Activated T-helper 17 cell treated with anti-CD3 and anti-CD28 coated beads, Interleukin-2, amount 50 U/mL, for 72 hours (primary cell): ENCODE results near the gene ARL3. TPM values are rescaled to one million over a fixed set of nuclear protein-coding genes. Genes with fewer than 3 reads are reported as not detected.
"Not testable (repeated sequence)": the region's sequence is repeated elsewhere in the genome, so short reads cannot be mapped to it uniquely, and the experiment has no call there.

Experiments used
- ATAC-seq: fragments of 150-1000 bp; cut with Tn5 transposase; replicated peaks from 2 replicates; pipeline ENCODE4 v1.10.0; 2021; ENCODE audit warnings: mild to moderate bottlenecking, moderate library complexity
- H3K27ac Mint-ChIP-seq: one replicate; pipeline ENCODE4 v1.8.0; 2022; ENCODE audit warnings: mixed read lengths
- H3K27me3 Mint-ChIP-seq: one replicate; pipeline ENCODE4 v1.8.0; 2022; ENCODE audit warnings: mixed read lengths
- H3K36me3 Mint-ChIP-seq: one replicate; pipeline ENCODE4 v1.8.0; 2022; ENCODE audit warnings: low read depth, mild to moderate bottlenecking, mixed read lengths
- H3K4me1 Mint-ChIP-seq: one replicate; pipeline ENCODE4 v1.8.0; 2022; ENCODE audit warnings: mixed read lengths
- H3K4me3 Mint-ChIP-seq: one replicate; pipeline ENCODE4 v1.8.0; 2022; ENCODE audit warnings: mild to moderate bottlenecking, mixed read lengths
- H3K9me3 Mint-ChIP-seq: one replicate; pipeline ENCODE4 v1.8.0; 2022; ENCODE audit warnings: mixed read lengths
- total RNA-seq, 2 donors: library from RNA; stranded (reverse); gene quantifications; one replicate each; pipeline ENCODE4 v1.2.3, GENCODE V29; 2022

The ARL3 gene
- total RNA-seq, 2 donors from 2014 or later, result 14.3 to 14.7 TPM

DNA sequence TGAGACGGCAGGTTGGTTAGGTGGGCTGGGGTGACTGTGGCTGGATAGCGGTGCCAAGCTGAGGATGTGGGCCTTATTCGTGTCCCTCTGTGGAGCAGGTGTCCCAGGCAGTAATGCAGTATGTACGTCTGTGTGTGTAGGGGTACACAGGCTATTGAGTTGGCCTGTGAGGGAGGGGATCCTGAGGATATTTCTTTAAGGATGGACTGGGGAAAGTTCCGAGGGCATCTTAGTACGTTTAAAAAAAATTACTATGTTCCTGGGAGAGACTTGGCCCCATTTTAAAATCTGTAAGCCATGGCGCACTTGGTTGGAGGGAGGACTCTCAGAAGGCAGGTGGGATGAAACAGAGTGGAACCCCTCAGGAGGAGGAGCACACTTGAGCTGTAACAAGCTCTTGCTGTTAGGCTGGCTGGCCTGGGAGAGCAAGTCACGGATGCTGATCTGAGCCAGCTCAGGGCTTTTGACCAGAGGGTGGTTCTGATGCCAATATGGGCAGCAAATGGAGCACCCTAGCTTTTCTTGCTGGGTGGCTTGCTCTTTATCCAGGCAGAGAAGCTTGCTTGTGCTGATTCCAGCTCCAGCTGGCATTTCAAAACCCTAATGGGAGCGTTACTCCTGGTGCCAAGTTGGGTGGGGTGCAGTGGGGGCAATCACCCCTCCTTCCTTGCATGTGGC lies 30.3 kb upstream of the ARL3 start:
- Mint-ChIP-seq H3K4me1 (peaks cover 40% of the 10 kb centered on the region), H3K36me3 (peaks cover 27% of the 10 kb centered on the region), H3K9me3 (peaks cover 6% of the 10 kb centered on the region), H3K27me3 (no peaks in the 10 kb centered on the region), H3K4me3 (peak overlapping the region; percentile 93), H3K27ac (peak overlapping the region; percentile 93)
- ATAC-seq, result peak; percentile 8

DNA sequence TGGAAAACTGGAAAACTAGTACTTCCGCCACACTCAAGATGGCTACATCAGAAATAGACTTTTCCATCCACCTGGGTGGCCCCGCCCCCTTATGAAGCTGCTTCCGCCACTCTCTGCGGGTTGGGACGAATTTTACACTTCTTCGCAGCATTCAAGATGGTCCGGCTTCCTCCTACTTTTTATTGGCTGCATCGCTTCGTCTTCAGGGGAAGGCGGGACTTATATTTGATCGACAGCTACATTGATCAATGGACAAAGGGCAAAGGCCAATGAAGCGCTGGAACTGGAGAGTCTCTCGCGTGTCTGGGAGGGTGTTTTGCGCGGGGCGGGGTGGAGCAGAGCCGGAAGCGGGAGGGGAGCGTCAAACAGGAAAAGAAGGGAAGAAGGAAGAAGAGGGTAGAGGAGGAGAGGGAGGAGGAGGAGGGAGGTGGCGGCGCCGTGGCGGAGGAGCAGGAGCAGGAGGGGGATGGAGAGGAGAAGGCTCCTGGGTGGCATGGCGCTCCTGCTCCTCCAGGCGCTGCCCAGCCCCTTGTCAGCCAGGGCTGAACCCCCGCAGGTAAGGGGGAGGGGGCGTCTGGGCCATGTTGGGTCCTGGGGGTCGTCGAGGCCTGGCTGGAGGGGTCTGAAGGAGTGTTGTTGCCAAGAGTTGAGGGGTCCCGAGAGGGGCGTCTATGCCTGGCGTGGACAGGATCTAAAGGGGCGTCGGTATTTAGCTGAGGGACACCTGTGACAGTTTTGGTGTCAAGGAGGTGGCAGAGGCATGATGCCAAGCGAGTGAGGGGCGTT lies 29.6 kb upstream of the ARL3 start, which contains the start of gene WBP1L:
Gene WBP1L (plus strand): TSS at position 361 of the 786 bp plus-strand sequence. CDS start 106 bp downstream, at position 467.
- H3K4me3 Mint-ChIP-seq, result peak within 1 kb of the TSS; percentile 93
- no peaks in the 10 kb centered on the region for H3K27me3 Mint-ChIP-seq
- peak; percentile 98 for ATAC-seq
- peak within 1 kb of the TSS; percentile 93 for H3K27ac Mint-ChIP-seq
- H3K4me1 Mint-ChIP-seq, result peaks cover 38% of the 10 kb centered on the region
- H3K9me3 Mint-ChIP-seq, result peaks cover 6% of the 10 kb centered on the region
- peaks cover 25% of the 10 kb centered on the region for H3K36me3 Mint-ChIP-seq

GRCh38 chr10:102743078-102743587 lies 28.9 kb upstream of the ARL3 start:
- Mint-ChIP-seq H3K36me3 (peaks cover 22% of the 10 kb centered on the region), H3K27me3 (no peaks in the 10 kb centered on the region), H3K27ac (peak overlapping the region; percentile 93), H3K4me3 (peak overlapping the region; percentile 93), H3K9me3 (peaks cover 6% of the 10 kb centered on the region), H3K4me1 (peaks cover 32% of the 10 kb centered on the region)
- ATAC-seq, result peak; percentile 1

DNA sequence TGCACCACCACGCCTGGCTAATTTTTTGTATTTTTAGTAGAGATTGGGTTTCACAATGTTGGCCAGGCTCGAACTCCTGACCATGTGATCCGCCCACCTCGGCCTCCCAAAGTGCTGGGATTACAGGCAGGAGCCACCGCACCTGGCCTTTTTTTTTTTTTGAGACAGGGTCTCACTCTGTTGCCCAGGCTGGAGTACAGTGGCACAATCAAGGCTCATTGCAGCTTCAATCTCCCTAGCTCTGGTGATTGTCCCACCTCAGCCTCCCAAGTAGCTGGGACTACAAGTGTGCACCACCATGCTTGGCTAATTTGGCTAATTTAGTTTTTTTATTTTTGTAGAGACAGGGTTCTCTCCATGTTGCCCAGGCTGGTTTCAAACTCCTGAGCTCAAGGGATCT lies 28.1 kb upstream of the ARL3 start:
- Mint-ChIP-seq H3K4me1 (peaks cover 32% of the 10 kb centered on the region), H3K27ac (peak overlapping the region; percentile 93), H3K36me3 (peaks cover 24% of the 10 kb centered on the region), H3K4me3 (peak overlapping the region; percentile 93)
- not testable (repeated sequence) for H3K27me3 Mint-ChIP-seq, H3K9me3 Mint-ChIP-seq, ATAC-seq

- Mint-ChIP-seq H3K36me3 (peaks cover 22% of the 10 kb centered on the region), H3K4me3 (no peak overlapping the region), H3K27me3 (no peaks in the 10 kb centered on the region), H3K27ac (no peak overlapping the region), H3K9me3 (peaks cover 6% of the 10 kb centered on the region), H3K4me1 (peaks cover 30% of the 10 kb centered on the region)
- ATAC-seq, result no peak
These were observed 27.6 kb upstream of the ARL3 start for GRCh38 chr10:102741726-102742237.

DNA sequence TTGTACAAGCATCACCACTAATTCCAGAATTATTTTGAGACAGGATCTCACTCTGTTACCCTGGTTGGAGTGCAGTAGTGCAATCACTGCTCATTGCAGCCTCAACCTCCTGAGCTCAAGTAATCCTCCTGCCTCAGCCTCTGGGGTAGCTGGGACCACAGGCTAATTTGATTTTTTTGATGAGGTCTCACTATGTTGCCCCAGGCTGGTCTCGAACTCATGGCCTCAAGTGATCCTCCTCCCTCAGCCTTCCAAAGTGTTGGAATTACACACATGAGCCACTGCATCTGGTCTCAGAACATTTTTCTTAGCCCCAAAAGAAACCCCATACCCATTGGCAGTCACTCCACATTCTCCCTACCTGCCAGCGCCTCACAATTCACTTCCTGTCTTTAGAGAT lies 26.0 kb upstream of the ARL3 start:
- no peak overlapping the region for H3K27ac Mint-ChIP-seq
- H3K4me1 Mint-ChIP-seq, result peaks cover 18% of the 10 kb centered on the region
- H3K4me3 Mint-ChIP-seq, result no peak overlapping the region
- H3K9me3 Mint-ChIP-seq, result peaks cover 6% of the 10 kb centered on the region
- peaks cover 27% of the 10 kb centered on the region for H3K36me3 Mint-ChIP-seq
- ATAC-seq, result no peak
- no peaks in the 10 kb centered on the region for H3K27me3 Mint-ChIP-seq

GRCh38 chr10:102738692-102739121 lies 24.5 kb upstream of the ARL3 start:
- no peak for ATAC-seq
- Mint-ChIP-seq H3K9me3 (peaks cover 6% of the 10 kb centered on the region), H3K4me1 (peaks cover 12% of the 10 kb centered on the region), H3K4me3 (no peak overlapping the region), H3K36me3 (peaks cover 33% of the 10 kb centered on the region), H3K27me3 (no peaks in the 10 kb centered on the region), H3K27ac (peak overlapping the region; percentile 65)

DNA sequence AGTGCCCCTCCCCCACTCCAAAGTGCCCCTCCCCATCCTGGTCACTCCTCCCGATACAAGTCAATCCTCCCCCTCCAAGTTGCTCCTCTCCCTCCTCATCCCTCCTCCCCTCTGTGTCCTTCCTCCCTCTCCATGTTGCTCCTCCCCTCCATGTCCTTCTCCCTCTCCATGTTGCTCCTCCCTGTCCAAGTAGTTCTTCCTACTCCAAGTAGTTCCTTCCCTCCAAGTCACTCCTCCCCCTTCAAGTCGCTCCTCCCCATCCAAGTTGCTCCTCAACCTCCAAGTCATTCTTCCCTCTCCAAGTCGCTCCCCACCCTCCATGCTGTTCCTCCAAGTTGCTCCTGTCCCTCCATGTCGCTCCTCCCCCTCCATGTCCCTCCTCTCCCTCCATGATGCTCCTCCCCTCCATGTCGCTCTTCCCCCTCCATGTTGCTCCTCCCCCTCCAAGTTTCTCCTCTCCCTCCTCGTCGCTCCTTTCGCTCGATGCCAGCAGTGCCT lies 20.9 kb upstream of the ARL3 start:
- Mint-ChIP-seq H3K4me3 (no peak overlapping the region), H3K36me3 (peaks cover 64% of the 10 kb centered on the region), H3K4me1 (peaks cover 4% of the 10 kb centered on the region), H3K9me3 (no peaks in the 10 kb centered on the region), H3K27ac (peak overlapping the region; percentile 72), H3K27me3 (no peaks in the 10 kb centered on the region)
- no peak for ATAC-seq

DNA sequence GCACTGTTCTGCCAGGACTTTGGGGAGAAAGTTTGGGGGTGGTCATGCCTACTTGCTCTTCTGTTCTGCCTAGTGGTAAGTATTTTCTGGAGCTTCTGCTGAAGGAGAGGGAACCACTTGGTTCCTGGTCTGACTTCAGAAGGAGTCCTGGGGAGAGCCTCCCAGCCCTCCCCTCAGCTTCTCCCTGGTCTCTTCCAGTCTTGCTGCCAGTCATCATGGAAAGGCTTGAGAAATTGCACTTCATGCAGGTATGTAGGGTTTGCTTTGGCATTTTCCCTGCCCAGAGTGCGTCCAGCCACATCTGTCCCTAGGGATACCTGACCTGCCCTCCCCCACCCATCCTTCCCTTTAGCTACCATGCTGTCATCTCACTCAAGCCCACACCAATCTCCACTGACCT lies 18.5 kb upstream of the ARL3 start:
- H3K4me1 Mint-ChIP-seq, result peaks cover 4% of the 10 kb centered on the region
- H3K9me3 Mint-ChIP-seq, result no peaks in the 10 kb centered on the region
- no peaks in the 10 kb centered on the region for H3K27me3 Mint-ChIP-seq
- H3K4me3 Mint-ChIP-seq, result no peak overlapping the region
- H3K36me3 Mint-ChIP-seq, result peaks cover 77% of the 10 kb centered on the region
- no peak for ATAC-seq
- H3K27ac Mint-ChIP-seq, result no peak overlapping the region

- no peak for ATAC-seq
- H3K4me3 Mint-ChIP-seq, result no peak overlapping the region
- no peaks in the 10 kb centered on the region for H3K9me3 Mint-ChIP-seq
- H3K27ac Mint-ChIP-seq, result no peak overlapping the region
- peaks cover 8% of the 10 kb centered on the region for H3K4me1 Mint-ChIP-seq
- H3K36me3 Mint-ChIP-seq, result peaks cover 90% of the 10 kb centered on the region
- H3K27me3 Mint-ChIP-seq, result no peaks in the 10 kb centered on the region
These were observed 17.1 kb upstream of the ARL3 start for GRCh38 chr10:102731222-102731800.

GRCh38 chr10:102729029-102730026 lies 15.1 kb upstream of the ARL3 start:
- peak; percentile 91 for ATAC-seq
- Mint-ChIP-seq H3K27ac (peak overlapping the region; percentile 17), H3K9me3 (no peaks in the 10 kb centered on the region), H3K27me3 (no peaks in the 10 kb centered on the region), H3K4me1 (peaks cover 4% of the 10 kb centered on the region), H3K4me3 (no peak overlapping the region), H3K36me3 (peaks cover 85% of the 10 kb centered on the region)

GRCh38 chr10:102727037-102727818 lies 13.0 kb upstream of the ARL3 start:
- peaks cover 5% of the 10 kb centered on the region for H3K4me1 Mint-ChIP-seq
- H3K36me3 Mint-ChIP-seq, result peaks cover 72% of the 10 kb centered on the region
- no peaks in the 10 kb centered on the region for H3K9me3 Mint-ChIP-seq
- ATAC-seq, result no peak
- no peak overlapping the region for H3K4me3 Mint-ChIP-seq
- H3K27ac Mint-ChIP-seq, result no peak overlapping the region
- H3K27me3 Mint-ChIP-seq, result no peaks in the 10 kb centered on the region

GRCh38 chr10:102726274-102726673 lies 12.1 kb upstream of the ARL3 start:
- peaks cover 69% of the 10 kb centered on the region for H3K36me3 Mint-ChIP-seq
- no peak overlapping the region for H3K4me3 Mint-ChIP-seq
- no peak overlapping the region for H3K27ac Mint-ChIP-seq
- no peaks in the 10 kb centered on the region for H3K27me3 Mint-ChIP-seq
- no peaks in the 10 kb centered on the region for H3K9me3 Mint-ChIP-seq
- H3K4me1 Mint-ChIP-seq, result peaks cover 12% of the 10 kb centered on the region
- no peak for ATAC-seq
